K562 (cell line): ENCODE results near the gene GATAD2B. TPM values are rescaled to one million over a fixed set of nuclear protein-coding genes. Genes with fewer than 3 reads are reported as not detected.

ENCODE experiments used
- ARID1B ChIP-seq: fragments of 450-650 bp; IDR thresholded peaks from 2 replicates; pipeline ENCODE4 v1.6.1; 2016; ENCODE audit warnings: antibody characterized with exemption, mild to moderate bottlenecking, inconsistent platforms
- CBX5 ChIP-seq: IDR thresholded peaks from 2 replicates; pipeline ENCODE4 v1.6.1; 2014; ENCODE audit warnings: low read depth, borderline replicate concordance
- CHD1 ChIP-seq: fragments of 200-600 bp; sonication (generic); IDR thresholded peaks from one replicate; pipeline ENCODE4 v1.6.1; 2012; ENCODE audit warnings: mild to moderate bottlenecking, moderate library complexity, low read length, inconsistent platforms
- CTBP1 ChIP-seq: fragments of 450-650 bp; IDR thresholded peaks from 2 replicates; pipeline ENCODE4 v1.6.1; 2016; ENCODE audit warnings: borderline replicate concordance
- EGR1 ChIP-seq: fragments of 450-650 bp; conservative IDR thresholded peaks from 2 replicates; pipeline ENCODE4 v1.6.1; 2017; ENCODE audit warnings: mild to moderate bottlenecking
- FOXA1 ChIP-seq: fragments of 450-650 bp; IDR thresholded peaks from 2 replicates; pipeline ENCODE4 v1.6.1; 2016; ENCODE audit warnings: mild to moderate bottlenecking, borderline replicate concordance
- GTF2E2 ChIP-seq: fragments of 200-800 bp; sonication (Bioruptor generic); IDR thresholded peaks from 2 replicates; pipeline ENCODE4 v1.6.1; 2016; ENCODE audit warnings: missing genetic modification characterization, missing compliant biosample characterization
- HDAC1 ChIP-seq, 2 experiments: fragments of 450-650 bp; IDR thresholded peaks; 2 replicates each; pipeline ENCODE4 v1.6.1; 2016 to 2017; ENCODE audit warnings: inconsistent platforms in 1 of 2, mild to moderate bottlenecking in 1 of 2, moderate library complexity in 1 of 2
- LARP7 ChIP-seq: fragments of 450-650 bp; IDR thresholded peaks from 2 replicates; pipeline ENCODE4 v1.6.1; 2016
- MEF2D ChIP-seq: conservative IDR thresholded peaks from 2 replicates; pipeline ENCODE4 v1.6.1; 2016; ENCODE audit warnings: low read depth, missing genetic modification characterization, missing compliant biosample characterization
- NBN ChIP-seq: fragments of 450-650 bp; IDR thresholded peaks from 2 replicates; pipeline ENCODE4 v1.6.1; 2016; ENCODE audit warnings: low read depth, mild to moderate bottlenecking
- NCOA2 ChIP-seq, 2 experiments: fragments of 450-650 bp; IDR thresholded peaks; 2 replicates each; pipeline ENCODE4 v1.6.1; 2018; ENCODE audit warnings: mild to moderate bottlenecking in 2 of 2, moderate library complexity in 1 of 2; ENCODE audit not compliant: partially characterized antibody in 2 of 2
- NCOA4 ChIP-seq: fragments of 450-650 bp; IDR thresholded peaks from 2 replicates; pipeline ENCODE4 v1.6.1; 2018; ENCODE audit warnings: mild to moderate bottlenecking; ENCODE audit not compliant: partially characterized antibody
- NR3C1 ChIP-seq: sonication (generic); formaldehyde crosslinking; IDR thresholded peaks from 2 replicates; pipeline ENCODE4 v1.8.1; 2022; ENCODE audit warnings: missing genetic modification reagents
- ZNF263 ChIP-seq: sonication (generic); formaldehyde crosslinking; IDR thresholded peaks from 2 replicates; pipeline ENCODE4 v1.8.0; 2022; ENCODE audit warnings: mild to moderate bottlenecking, missing genetic modification reagents, borderline replicate concordance
- ZNF583 ChIP-seq: fragments of 250-450 bp; sonication (Bioruptor Pico); IDR thresholded peaks from 2 replicates; pipeline ENCODE4 v1.4.0; 2020
- polyA plus RNA-seq, 8 experiments: library from polyadenylated mRNA; depleted of rRNA in 4 of 8; stranded (reverse) in 5 of 8; unstranded in 3 of 8; fragments of >200 nt; fragmentation: Nextera tagmentation in 2 of 8; fragmentation: Illumina TruSeq in 1 of 8; extraction: Ambion mirVana in 2 of 8; extraction: Trizol in 1 of 8; gene quantifications; 2 replicates each; pipeline versions ENCODE4 v1.2.1 to v1.2.3, GENCODE V29; 2011 to 2014; ENCODE audit warnings: inconsistent platforms in 1 of 8, missing spikeins in 1 of 8
- total RNA-seq, 7 experiments: library from RNA; depleted of rRNA in 6 of 7; stranded (reverse); fragments of >200 nt in 6 of 7; fragmentation: Illumina TruSeq in 2 of 7; extraction: Trizol in 2 of 7; gene quantifications; 2 replicates each; pipeline versions ENCODE4 v1.2.1 to v1.2.3, GENCODE V29; 2011 to 2021; ENCODE audit warnings: low replicate concordance in 1 of 7
- TF ChIP-seq, protein P1 (sequence below), 2 experiments: fragments of 450-650 bp in 1 of 2; sonication (generic) in 1 of 2; formaldehyde crosslinking; conservative IDR thresholded peaks; 2 replicates each; pipeline versions ENCODE4 v1.4.0 to v1.8.1; 2020 to 2022; ENCODE audit warnings: mild to moderate bottlenecking in 1 of 2, missing genetic modification reagents in 1 of 2
- TF ChIP-seq, protein P2 (sequence below): IDR thresholded peaks from 2 replicates; pipeline ENCODE4 v1.6.1; 2014; ENCODE audit warnings: antibody characterized with exemption
- TF ChIP-seq, protein P3 (sequence below): sonication (generic); formaldehyde crosslinking; IDR thresholded peaks from 2 replicates; pipeline ENCODE4 v1.8.0; 2023; ENCODE audit warnings: missing genetic modification reagents, mild to moderate bottlenecking, borderline replicate concordance
- TF ChIP-seq, protein P4 (sequence below): sonication (generic); formaldehyde crosslinking; IDR thresholded peaks from 2 replicates; pipeline ENCODE4 v1.8.1; 2023; ENCODE audit warnings: mild to moderate bottlenecking, missing genetic modification reagents

The GATAD2B gene
- total and polyA plus RNA-seq, 9 of the 15 experiments (the other 6 are each of a cell fraction or from before 2014, with no cell fraction given), result 1.5 to 40.2 (median 4.9) TPM

DNA sequence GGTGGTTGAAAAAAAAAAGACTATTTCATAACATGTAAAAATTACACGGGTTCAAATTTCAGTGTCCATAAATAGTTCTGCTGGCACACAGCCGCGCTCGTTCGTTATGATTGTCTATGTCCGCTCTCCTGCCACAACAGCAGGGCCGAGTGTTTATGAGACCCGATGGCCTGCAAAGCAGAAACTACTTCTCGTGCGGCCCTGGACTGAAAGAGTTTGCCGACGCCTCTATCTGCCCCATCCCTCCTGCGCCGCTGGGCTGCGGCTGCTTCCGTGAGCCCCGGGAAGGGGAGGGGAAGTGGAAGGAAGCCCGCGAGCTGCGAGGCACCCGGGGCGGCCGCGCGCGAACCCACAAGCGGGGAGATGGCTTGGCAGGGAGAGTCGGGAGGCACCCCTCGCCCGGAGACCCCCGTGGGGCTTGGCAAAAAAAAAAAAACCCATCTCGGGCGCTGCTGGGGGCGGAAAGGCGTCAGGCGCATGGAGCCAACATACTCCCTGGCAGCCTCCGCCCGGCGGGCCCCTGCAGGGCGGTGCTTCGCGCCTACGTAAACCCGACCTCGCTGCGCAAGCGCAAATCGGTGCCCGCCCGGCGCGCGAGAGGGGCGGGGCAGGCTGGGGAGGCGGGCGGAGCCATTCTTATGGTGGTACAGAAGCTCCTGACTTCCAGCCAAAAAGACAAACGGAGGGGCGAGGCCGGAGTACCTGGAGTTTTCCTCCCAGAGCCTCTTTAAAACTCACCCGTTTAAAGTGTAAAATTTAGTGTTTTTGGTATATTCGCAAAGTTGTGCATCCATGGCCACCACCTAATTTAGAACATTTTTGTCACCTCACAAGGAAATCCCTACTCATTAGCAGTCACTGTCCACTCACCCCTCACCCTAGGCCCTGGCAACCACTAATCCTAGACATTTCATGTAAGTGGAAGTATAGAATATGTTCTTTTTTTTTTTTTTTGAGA, 139.3 kb downstream of the GATAD2B start (continued):
- TF ChIP-seq NCOA2 (IDR thresholded peaks at IDR 0.05; ENCODE audit: partially characterized antibody in 2 of 2) (no peak), LARP7 (no peak), MEF2D (tag) (no peak), CBX5 (no peak), GTF2E2 (tag) (no peak; the same call in 1 of the 2 replicates), ZNF263 (0 out of 2 replicates have a peak, but pooled peaks have one; percentile 37), HDAC1 (IDR thresholded peaks at IDR 0.05) (peak in 1 of 2 experiments; percentile 84; a peak in 2 of 4 replicates), CHD1 (no peak), NCOA4 (no peak), ARID1B (peak; percentile 23; the same call in 1 of the 2 replicates), ZNF583 (CRISPR knock-in tag) (0 out of 2 replicates have a peak, but pooled peaks have one; percentile 45), NR3C1 (CRISPR knock-in tag) (no peak), FOXA1 (no peak), EGR1 (peak; percentile 81), CTBP1 (peak; percentile 87), NBN (peak; percentile 91)
- TF ChIP-seq, protein P1, sequence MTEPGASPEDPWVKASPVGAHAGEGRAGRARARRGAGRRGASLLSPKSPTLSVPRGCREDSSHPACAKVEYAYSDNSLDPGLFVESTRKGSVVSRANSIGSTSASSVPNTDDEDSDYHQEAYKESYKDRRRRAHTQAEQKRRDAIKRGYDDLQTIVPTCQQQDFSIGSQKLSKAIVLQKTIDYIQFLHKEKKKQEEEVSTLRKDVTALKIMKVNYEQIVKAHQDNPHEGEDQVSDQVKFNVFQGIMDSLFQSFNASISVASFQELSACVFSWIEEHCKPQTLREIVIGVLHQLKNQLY (CRISPR knock-in tag; conservative IDR thresholded peaks at IDR 0.05), result no peak
- TF ChIP-seq, protein P2, sequence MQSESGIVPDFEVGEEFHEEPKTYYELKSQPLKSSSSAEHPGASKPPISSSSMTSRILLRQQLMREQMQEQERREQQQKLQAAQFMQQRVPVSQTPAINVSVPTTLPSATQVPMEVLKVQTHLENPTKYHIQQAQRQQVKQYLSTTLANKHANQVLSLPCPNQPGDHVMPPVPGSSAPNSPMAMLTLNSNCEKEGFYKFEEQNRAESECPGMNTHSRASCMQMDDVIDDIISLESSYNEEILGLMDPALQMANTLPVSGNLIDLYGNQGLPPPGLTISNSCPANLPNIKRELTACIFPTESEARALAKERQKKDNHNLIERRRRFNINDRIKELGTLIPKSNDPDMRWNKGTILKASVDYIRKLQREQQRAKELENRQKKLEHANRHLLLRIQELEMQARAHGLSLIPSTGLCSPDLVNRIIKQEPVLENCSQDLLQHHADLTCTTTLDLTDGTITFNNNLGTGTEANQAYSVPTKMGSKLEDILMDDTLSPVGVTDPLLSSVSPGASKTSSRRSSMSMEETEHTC, result no peak
- TF ChIP-seq, protein P3, sequence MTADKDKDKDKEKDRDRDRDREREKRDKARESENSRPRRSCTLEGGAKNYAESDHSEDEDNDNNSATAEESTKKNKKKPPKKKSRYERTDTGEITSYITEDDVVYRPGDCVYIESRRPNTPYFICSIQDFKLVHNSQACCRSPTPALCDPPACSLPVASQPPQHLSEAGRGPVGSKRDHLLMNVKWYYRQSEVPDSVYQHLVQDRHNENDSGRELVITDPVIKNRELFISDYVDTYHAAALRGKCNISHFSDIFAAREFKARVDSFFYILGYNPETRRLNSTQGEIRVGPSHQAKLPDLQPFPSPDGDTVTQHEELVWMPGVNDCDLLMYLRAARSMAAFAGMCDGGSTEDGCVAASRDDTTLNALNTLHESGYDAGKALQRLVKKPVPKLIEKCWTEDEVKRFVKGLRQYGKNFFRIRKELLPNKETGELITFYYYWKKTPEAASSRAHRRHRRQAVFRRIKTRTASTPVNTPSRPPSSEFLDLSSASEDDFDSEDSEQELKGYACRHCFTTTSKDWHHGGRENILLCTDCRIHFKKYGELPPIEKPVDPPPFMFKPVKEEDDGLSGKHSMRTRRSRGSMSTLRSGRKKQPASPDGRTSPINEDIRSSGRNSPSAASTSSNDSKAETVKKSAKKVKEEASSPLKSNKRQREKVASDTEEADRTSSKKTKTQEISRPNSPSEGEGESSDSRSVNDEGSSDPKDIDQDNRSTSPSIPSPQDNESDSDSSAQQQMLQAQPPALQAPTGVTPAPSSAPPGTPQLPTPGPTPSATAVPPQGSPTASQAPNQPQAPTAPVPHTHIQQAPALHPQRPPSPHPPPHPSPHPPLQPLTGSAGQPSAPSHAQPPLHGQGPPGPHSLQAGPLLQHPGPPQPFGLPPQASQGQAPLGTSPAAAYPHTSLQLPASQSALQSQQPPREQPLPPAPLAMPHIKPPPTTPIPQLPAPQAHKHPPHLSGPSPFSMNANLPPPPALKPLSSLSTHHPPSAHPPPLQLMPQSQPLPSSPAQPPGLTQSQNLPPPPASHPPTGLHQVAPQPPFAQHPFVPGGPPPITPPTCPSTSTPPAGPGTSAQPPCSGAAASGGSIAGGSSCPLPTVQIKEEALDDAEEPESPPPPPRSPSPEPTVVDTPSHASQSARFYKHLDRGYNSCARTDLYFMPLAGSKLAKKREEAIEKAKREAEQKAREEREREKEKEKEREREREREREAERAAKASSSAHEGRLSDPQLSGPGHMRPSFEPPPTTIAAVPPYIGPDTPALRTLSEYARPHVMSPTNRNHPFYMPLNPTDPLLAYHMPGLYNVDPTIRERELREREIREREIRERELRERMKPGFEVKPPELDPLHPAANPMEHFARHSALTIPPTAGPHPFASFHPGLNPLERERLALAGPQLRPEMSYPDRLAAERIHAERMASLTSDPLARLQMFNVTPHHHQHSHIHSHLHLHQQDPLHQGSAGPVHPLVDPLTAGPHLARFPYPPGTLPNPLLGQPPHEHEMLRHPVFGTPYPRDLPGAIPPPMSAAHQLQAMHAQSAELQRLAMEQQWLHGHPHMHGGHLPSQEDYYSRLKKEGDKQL (CRISPR knock-in tag), result no peak
- TF ChIP-seq, protein P4, sequence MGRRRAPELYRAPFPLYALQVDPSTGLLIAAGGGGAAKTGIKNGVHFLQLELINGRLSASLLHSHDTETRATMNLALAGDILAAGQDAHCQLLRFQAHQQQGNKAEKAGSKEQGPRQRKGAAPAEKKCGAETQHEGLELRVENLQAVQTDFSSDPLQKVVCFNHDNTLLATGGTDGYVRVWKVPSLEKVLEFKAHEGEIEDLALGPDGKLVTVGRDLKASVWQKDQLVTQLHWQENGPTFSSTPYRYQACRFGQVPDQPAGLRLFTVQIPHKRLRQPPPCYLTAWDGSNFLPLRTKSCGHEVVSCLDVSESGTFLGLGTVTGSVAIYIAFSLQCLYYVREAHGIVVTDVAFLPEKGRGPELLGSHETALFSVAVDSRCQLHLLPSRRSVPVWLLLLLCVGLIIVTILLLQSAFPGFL (CRISPR knock-in tag), result no peak
